HG02588 (cell line): ENCODE measurements around the gene FUT2.
"Not testable (repeated sequence)": the region's sequence is repeated elsewhere in the genome, so short reads cannot be mapped to it uniquely, and the experiment has no call there.

Experiments
- ATAC-seq: cut with Tn5 transposase; IDR thresholded peaks from one replicate; pipeline ENCODE4 v1.9.1; 2021; ENCODE audit warnings: mild to moderate bottlenecking, moderate library complexity; ENCODE audit not compliant: unreplicated experiment

The FUT2 gene

GRCh38 chr19:48698046-48698445 is 2.3 kb downstream of the FUT2 start:
- ATAC-seq: no peak

- no peak for ATAC-seq
Observed at GRCh38 chr19:48702701-48703100, 6.9 kb downstream of the FUT2 start.

GRCh38 chr19:48703316-48703715 is 7.5 kb downstream of the FUT2 start:
- no peak for ATAC-seq

- no peak for ATAC-seq
Observed at GRCh38 chr19:48705431-48705830, 9.7 kb downstream of the FUT2 start.

- no peak for ATAC-seq
Observed at GRCh38 chr19:48708471-48708870, 12.7 kb downstream of the FUT2 start.

- no peak for ATAC-seq
Observed at GRCh38 chr19:48711106-48711662, 15.4 kb downstream of the FUT2 start.

GRCh38 chr19:48713041-48713863 is 17.5 kb downstream of the FUT2 start:
- ATAC-seq: no peak

GRCh38 chr19:48713864-48714755 is 18.3 kb downstream of the FUT2 start:
- ATAC-seq: peak; percentile 76

GRCh38 chr19:48714759-48715675 is 19.2 kb downstream of the FUT2 start:
- no peak for ATAC-seq

- ATAC-seq: no peak
Observed at GRCh38 chr19:48715681-48716171, 20.0 kb downstream of the FUT2 start.

GRCh38 chr19:48716562-48717291 is 21.0 kb downstream of the FUT2 start:
- no peak for ATAC-seq

GRCh38 chr19:48718106-48718505 is 22.3 kb downstream of the FUT2 start:
- not testable (repeated sequence) for ATAC-seq

GRCh38 chr19:48718711-48719231 is 23.0 kb downstream of the FUT2 start:
- no peak for ATAC-seq

- no peak for ATAC-seq
Observed at GRCh38 chr19:48719263-48720171, 23.7 kb downstream of the FUT2 start, which contains the start of gene MAMSTR. Gene MAMSTR, minus strand, starts transcription at chr19:48719725. Its CDS starts 694 bp downstream, at chr19:48719031.

GRCh38 chr19:48720251-48720612 is 24.5 kb downstream of the FUT2 start:
- ATAC-seq: no peak

- peak; percentile 76 for ATAC-seq
Observed at GRCh38 chr19:48720613-48721296, 25.0 kb downstream of the FUT2 start.

- no peak for ATAC-seq
Observed at GRCh38 chr19:48722196-48722708, 26.5 kb downstream of the FUT2 start.
